NCI-H460 (cell line): ENCODE results near the gene MT1B. TPM values are rescaled to one million over a fixed set of nuclear protein-coding genes. Genes with fewer than 3 reads are reported as not detected.
A peak's percentile ranks its signal among the peaks of the same experiment; 100 is the strongest.
"Not testable (repeated sequence)": the region's sequence is repeated elsewhere in the genome, so short reads cannot be mapped to it uniquely, and the experiment has no call there.

ENCODE experiments used
- DNase-seq: peaks from one replicate; pipeline ENCODE4 v3.0.0-alpha.2; 2016; ENCODE audit warnings: low read depth; ENCODE audit errors: extremely low read depth
- total RNA-seq: library from RNA; depleted of rRNA; stranded (reverse); fragments of >200 nt; shearing (Covaris generic); gene quantifications from 2 replicates; pipeline ENCODE4 v1.2.3, GENCODE V29; 2014

The MT1B gene
- total RNA-seq, 1 experiment from 2014 or later, result not detected

- DNase-seq, result not testable (repeated sequence)
Observed at GRCh38 chr16:56665286-56666261, 13.9 kb downstream of the MT1B start.

GRCh38 chr16:56667581-56668571, 16.2 kb downstream of the MT1B start, which contains the start of gene MT1G:
Gene MT1G (minus strand): TSS chr16:56668065. CDS start chr16:56667993, 72 bp downstream.
- DNase-seq, result no peak

GRCh38 chr16:56669005-56669839, 17.5 kb downstream of the MT1B start, which contains the start of gene MT1H:
Gene MT1H (plus strand): TSS chr16:56669814. CDS start chr16:56669885, 71 bp downstream.
- DNase-seq, result no peak

- DNase-seq, result no peak
Observed at GRCh38 chr16:56669840-56670619, 18.3 kb downstream of the MT1B start.

- DNase-seq, result no peak
Observed at GRCh38 chr16:56670620-56670934, 18.9 kb downstream of the MT1B start.

- not testable (repeated sequence) for DNase-seq
Observed at GRCh38 chr16:56671691-56672090, 20.0 kb downstream of the MT1B start.

- not testable (repeated sequence) for DNase-seq
Observed at GRCh38 chr16:56672171-56672570, 20.5 kb downstream of the MT1B start.

GRCh38 chr16:56672761-56673536, 21.3 kb downstream of the MT1B start:
- no peak for DNase-seq

GRCh38 chr16:56673921-56674320, 22.2 kb downstream of the MT1B start:
- DNase-seq, result peak; percentile 15

- not testable (repeated sequence) for DNase-seq
Observed at GRCh38 chr16:56674570-56674969, 22.9 kb downstream of the MT1B start.

- DNase-seq, result no peak
Observed at GRCh38 chr16:56675685-56676210, 24.1 kb downstream of the MT1B start.

- DNase-seq, result no peak
Observed at GRCh38 chr16:56677474-56677873, 25.8 kb downstream of the MT1B start.

- DNase-seq, result no peak
Observed at GRCh38 chr16:56679078-56679730, 27.5 kb downstream of the MT1B start.

- DNase-seq, result no peak
Observed at GRCh38 chr16:56679818-56680217, 28.1 kb downstream of the MT1B start.

- DNase-seq, result peak; percentile 83
Observed at GRCh38 chr16:56681939-56682702, 30.4 kb downstream of the MT1B start, which contains the start of gene MT1X. Gene MT1X (plus strand): TSS chr16:56682470. CDS start chr16:56682541, 71 bp downstream.

- no peak for DNase-seq
Observed at GRCh38 chr16:56682703-56683397, 31.2 kb downstream of the MT1B start.
